Panc1 (cell line): ENCODE results near the gene CSTPP1.

Experiments
- CTCF ChIP-seq: fragments of 450-650 bp; IDR thresholded peaks from 2 replicates; pipeline ENCODE4 v1.5.1; 2017; ENCODE audit warnings: mild to moderate bottlenecking
- POLR2AphosphoS5 ChIP-seq: IDR thresholded peaks from 2 replicates; pipeline ENCODE4 v1.6.1; 2012; ENCODE audit warnings: mild to moderate bottlenecking, low read depth, low read length, moderate library complexity
- SIN3A ChIP-seq: IDR thresholded peaks from 2 replicates; pipeline ENCODE4 v1.6.1; 2012; ENCODE audit warnings: low read depth, mild to moderate bottlenecking, low read length, moderate library complexity, borderline replicate concordance; ENCODE audit not compliant: insufficient read depth
- TCF7L2 ChIP-seq: IDR thresholded peaks from 2 replicates; pipeline ENCODE4 v1.6.1; 2011; ENCODE audit warnings: mild to moderate bottlenecking, low read depth, low read length, inconsistent platforms
- TF ChIP-seq, protein P1 (sequence below), 2 experiments: IDR thresholded peaks; 2 replicates each; pipeline ENCODE4 v1.6.1; 2011 to 2012; ENCODE audit warnings: low read depth in 2 of 2, control low read depth in 1 of 2, low read length in 1 of 2, mild to moderate bottlenecking in 1 of 2, moderate library complexity in 1 of 2; ENCODE audit not compliant: insufficient read depth in 1 of 2

GRCh38 chr11:47207459-47207858 is 270.9 kb downstream of the CSTPP1 start:
- TF ChIP-seq CTCF: no peak
- TF ChIP-seq SIN3A: no peak
- no peak for TF ChIP-seq POLR2AphosphoS5
- TF ChIP-seq, protein P1, sequence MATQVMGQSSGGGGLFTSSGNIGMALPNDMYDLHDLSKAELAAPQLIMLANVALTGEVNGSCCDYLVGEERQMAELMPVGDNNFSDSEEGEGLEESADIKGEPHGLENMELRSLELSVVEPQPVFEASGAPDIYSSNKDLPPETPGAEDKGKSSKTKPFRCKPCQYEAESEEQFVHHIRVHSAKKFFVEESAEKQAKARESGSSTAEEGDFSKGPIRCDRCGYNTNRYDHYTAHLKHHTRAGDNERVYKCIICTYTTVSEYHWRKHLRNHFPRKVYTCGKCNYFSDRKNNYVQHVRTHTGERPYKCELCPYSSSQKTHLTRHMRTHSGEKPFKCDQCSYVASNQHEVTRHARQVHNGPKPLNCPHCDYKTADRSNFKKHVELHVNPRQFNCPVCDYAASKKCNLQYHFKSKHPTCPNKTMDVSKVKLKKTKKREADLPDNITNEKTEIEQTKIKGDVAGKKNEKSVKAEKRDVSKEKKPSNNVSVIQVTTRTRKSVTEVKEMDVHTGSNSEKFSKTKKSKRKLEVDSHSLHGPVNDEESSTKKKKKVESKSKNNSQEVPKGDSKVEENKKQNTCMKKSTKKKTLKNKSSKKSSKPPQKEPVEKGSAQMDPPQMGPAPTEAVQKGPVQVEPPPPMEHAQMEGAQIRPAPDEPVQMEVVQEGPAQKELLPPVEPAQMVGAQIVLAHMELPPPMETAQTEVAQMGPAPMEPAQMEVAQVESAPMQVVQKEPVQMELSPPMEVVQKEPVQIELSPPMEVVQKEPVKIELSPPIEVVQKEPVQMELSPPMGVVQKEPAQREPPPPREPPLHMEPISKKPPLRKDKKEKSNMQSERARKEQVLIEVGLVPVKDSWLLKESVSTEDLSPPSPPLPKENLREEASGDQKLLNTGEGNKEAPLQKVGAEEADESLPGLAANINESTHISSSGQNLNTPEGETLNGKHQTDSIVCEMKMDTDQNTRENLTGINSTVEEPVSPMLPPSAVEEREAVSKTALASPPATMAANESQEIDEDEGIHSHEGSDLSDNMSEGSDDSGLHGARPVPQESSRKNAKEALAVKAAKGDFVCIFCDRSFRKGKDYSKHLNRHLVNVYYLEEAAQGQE (IDR thresholded peaks at IDR 0.05; ENCODE audit: insufficient read depth in 1 of 2, low read depth in 2 of 2, low read length in 1 of 2): no peak
- TF ChIP-seq TCF7L2: no peak
